Measurements from ENCODE around the gene DFFB. TPM values are rescaled to one million over a fixed set of nuclear protein-coding genes. Genes with fewer than 3 reads are reported as not detected.

The DFFB gene
- total RNA-seq, 3 donors from 2014 or later, result 7.6 to 9.2 (median 8.4) TPM

DNA sequence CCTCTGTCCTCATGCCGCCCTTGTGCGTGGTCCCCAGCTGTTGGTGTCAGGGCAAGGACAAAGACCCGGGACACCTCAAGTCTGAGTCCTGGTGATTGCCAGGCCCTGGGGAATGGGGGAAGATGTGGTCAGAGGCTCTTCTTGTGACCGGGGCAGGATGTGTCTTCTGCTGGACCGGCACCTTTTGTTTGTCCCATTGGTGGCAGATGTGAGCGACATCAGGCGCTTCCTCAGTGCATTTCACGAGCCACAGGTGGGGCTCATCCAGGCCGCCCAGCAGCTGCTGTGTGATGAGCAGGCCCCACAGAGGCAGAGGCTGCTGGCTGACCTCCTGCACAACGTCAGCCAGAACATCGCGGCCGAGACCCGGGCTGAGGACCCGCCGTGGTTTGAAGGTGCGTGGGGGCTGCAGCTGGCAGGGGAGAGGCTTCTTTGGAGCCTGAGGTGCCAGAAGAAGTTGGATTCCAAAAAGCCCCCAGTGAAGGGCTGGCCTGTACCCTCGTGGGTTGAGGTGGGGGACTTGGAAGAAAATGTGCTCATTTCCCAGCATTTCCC lies 8.4 kb downstream of the DFFB start:
- Histone ChIP-seq H3K4me1 (ENCODE audit: low read depth) (no peaks in the 10 kb centered on the region), H3K4me3 (no peak overlapping the region), H3K36me3 (ENCODE audit: low read depth) (no peaks in the 10 kb centered on the region), H3K9me3 (no peaks in the 10 kb centered on the region)
- DNase-seq (no peak), ATAC-seq (no peak)
- intact Hi-C loops (cut with DNase I, micrococcal nuclease), result no loop called here
- TF ChIP-seq CTCF (IDR thresholded peaks at IDR 0.05), result no peak

DNA sequence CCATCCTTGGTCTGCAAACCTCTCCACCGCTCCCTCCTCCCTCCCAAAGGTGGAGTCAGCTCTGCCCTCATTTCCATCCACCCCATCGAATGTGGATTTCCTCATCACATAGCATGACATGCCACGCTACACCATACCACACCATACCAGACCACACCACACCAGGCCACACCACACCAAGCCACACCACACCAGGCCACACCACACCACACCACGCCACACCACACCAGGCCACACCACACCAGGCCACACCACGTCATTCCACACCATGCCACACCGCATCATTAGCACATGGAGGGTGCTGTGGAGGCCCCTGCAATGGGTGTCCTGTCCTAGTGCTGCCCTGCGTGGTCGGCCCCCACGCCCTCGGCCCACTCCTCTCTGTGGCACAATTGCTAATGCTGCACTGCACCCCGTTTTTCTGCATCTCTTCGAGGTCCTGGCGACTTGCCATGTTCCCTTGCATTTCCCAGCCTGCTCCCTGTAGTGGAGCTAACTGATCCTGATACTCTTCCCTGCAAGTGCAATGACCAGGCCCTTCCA lies 11.3 kb downstream of the DFFB start:
- no peaks in the 10 kb centered on the region for H3K4me1 ChIP-seq (ENCODE audit: low read depth)
- H3K9me3 ChIP-seq, result no peaks in the 10 kb centered on the region
- ATAC-seq, result peak; percentile 27
- no peak for TF ChIP-seq CTCF (IDR thresholded peaks at IDR 0.05)
- no peak overlapping the region for H3K4me3 ChIP-seq
- DNase-seq, result no peak
- intact Hi-C loops (cut with DNase I, micrococcal nuclease), result no loop called here
- no peaks in the 10 kb centered on the region for H3K36me3 ChIP-seq (ENCODE audit: low read depth)

- Histone ChIP-seq H3K9me3 (no peaks in the 10 kb centered on the region), H3K4me1 (ENCODE audit: low read depth) (no peaks in the 10 kb centered on the region), H3K36me3 (ENCODE audit: low read depth) (no peaks in the 10 kb centered on the region), H3K4me3 (no peak overlapping the region)
- ATAC-seq (peak; percentile 60), DNase-seq (peak in 1 of 3 donors; percentile 18)
- intact Hi-C loops (cut with DNase I, micrococcal nuclease), result no loop called here
- no peak for TF ChIP-seq CTCF (IDR thresholded peaks at IDR 0.05)
Observed at GRCh38 chr1:3869751-3870301, 12.6 kb downstream of the DFFB start.

- ATAC-seq (no peak), DNase-seq (no peak)
- Histone ChIP-seq H3K4me3 (no peak overlapping the region), H3K9me3 (no peaks in the 10 kb centered on the region), H3K4me1 (ENCODE audit: low read depth) (no peaks in the 10 kb centered on the region), H3K36me3 (ENCODE audit: low read depth) (no peaks in the 10 kb centered on the region)
- no peak for TF ChIP-seq CTCF (IDR thresholded peaks at IDR 0.05)
- intact Hi-C loops (cut with DNase I, micrococcal nuclease), result no loop called here
Observed at GRCh38 chr1:3871451-3871805, 14.2 kb downstream of the DFFB start.

- Histone ChIP-seq H3K4me1 (ENCODE audit: low read depth) (no peaks in the 10 kb centered on the region), H3K36me3 (ENCODE audit: low read depth) (no peaks in the 10 kb centered on the region), H3K9me3 (no peaks in the 10 kb centered on the region), H3K4me3 (no peak overlapping the region)
- TF ChIP-seq CTCF (IDR thresholded peaks at IDR 0.05), result no peak
- no peak for ATAC-seq
- DNase-seq, result no peak
- intact Hi-C loops (cut with DNase I, micrococcal nuclease), result no loop called here
Observed at GRCh38 chr1:3872546-3872945, 15.3 kb downstream of the DFFB start.
